ENCODE measurements around the gene PFN2.

Gene PFN2

DNA sequence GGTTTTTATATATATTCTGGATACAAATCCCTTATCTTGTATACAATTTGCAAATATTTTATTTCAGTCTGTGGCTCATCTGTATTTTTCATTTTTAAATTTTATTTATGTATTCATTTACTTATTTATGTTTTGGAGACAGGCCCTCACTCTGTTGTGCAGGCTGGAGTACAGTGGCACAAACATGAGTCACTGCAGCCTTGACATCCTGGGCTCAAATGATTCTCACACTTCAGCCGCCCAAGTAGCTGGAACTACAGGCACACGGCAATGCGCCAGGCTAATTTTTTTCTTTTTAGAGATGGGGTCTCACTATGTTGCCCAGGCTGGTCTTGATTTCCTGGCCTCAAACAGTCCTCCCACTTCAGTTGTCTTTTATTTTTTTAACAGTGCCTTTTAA is 50.6 kb downstream of the PFN2 start:
- no peak for DNase-seq (ENCODE audit: low read depth)
- H3K4me3 ChIP-seq (ENCODE audit: low read length), result no peak overlapping the region
- TF ChIP-seq, protein P1, sequence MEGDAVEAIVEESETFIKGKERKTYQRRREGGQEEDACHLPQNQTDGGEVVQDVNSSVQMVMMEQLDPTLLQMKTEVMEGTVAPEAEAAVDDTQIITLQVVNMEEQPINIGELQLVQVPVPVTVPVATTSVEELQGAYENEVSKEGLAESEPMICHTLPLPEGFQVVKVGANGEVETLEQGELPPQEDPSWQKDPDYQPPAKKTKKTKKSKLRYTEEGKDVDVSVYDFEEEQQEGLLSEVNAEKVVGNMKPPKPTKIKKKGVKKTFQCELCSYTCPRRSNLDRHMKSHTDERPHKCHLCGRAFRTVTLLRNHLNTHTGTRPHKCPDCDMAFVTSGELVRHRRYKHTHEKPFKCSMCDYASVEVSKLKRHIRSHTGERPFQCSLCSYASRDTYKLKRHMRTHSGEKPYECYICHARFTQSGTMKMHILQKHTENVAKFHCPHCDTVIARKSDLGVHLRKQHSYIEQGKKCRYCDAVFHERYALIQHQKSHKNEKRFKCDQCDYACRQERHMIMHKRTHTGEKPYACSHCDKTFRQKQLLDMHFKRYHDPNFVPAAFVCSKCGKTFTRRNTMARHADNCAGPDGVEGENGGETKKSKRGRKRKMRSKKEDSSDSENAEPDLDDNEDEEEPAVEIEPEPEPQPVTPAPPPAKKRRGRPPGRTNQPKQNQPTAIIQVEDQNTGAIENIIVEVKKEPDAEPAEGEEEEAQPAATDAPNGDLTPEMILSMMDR (conservative IDR thresholded peaks at IDR 0.05; ENCODE audit: low read length), result no peak

DNA sequence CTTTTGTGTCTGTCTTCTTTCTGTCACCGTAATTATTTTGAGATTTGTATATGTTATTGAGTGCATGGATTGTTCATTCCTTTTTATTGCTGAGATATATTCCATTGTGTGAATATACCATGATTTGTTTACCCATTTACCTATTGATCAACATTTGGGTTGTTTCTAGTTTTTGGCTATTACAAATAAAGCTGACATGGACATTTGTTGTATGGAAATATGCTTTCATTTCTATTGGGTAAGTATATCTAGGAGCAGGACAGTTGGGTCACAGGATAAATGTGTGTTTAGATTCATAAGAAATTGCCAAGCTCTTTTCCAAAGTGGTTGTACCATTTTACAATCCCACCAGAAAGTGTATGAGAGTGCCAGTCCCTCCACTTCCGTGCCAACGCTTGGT is 51.2 kb downstream of the PFN2 start:
- TF ChIP-seq, protein P1 (conservative IDR thresholded peaks at IDR 0.05; ENCODE audit: low read length), result no peak
- no peak overlapping the region for H3K4me3 ChIP-seq (ENCODE audit: low read length)
- DNase-seq (ENCODE audit: low read depth), result no peak

DNA sequence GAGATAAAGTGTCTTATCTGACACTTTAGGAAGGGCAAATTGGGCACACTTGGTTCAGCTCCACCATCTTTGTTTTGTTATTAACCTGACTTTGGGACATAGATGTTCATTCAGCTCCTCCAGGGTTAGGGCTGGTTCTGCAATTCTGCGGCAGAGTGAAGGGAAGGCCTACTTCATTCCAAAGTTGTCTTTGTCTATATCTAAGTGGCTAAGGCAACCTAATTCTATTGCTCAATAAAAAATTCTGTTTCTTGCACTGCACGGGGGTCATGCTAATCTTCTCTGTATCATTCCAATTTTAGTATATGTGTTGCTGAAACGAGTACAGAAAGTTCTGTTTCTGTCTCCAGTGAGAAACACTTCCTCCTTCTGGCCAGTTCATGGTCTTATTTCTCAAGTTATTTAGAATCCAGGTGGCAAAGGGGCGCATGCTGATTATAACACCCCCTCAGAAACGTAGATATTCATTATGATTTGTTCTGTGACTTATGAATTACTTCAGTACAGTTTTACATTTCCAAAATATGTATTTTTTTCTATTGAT is 53.5 kb downstream of the PFN2 start:
- DNase-seq (ENCODE audit: low read depth), result no peak
- H3K4me3 ChIP-seq (ENCODE audit: low read length), result no peak overlapping the region
- TF ChIP-seq, protein P1 (conservative IDR thresholded peaks at IDR 0.05; ENCODE audit: low read length), result no peak
